Hepatocyte (in vitro differentiated cells): ENCODE data around the gene C15orf61.

Source experiments
- EZH2 ChIP-seq: fragments of 200-600 bp; sonication (generic); IDR thresholded peaks from 2 replicates; pipeline ENCODE4 v1.6.1; 2016; ENCODE audit warnings: antibody characterized with exemption, mild to moderate bottlenecking, borderline replicate concordance
- EZH2phosphoT487 ChIP-seq: fragments of 200-600 bp; sonication (generic); IDR thresholded peaks from one replicate; pipeline ENCODE4 v1.6.1; 2018; ENCODE audit warnings: antibody characterized with exemption, mild to moderate bottlenecking, low read depth, moderate library complexity; ENCODE audit not compliant: unreplicated experiment, severe bottlenecking
- TF ChIP-seq, protein P1 (sequence below): fragments of 200-600 bp; sonication (generic); IDR thresholded peaks from 2 replicates; pipeline ENCODE4 v1.5.1; 2016; ENCODE audit warnings: antibody characterized with exemption, mild to moderate bottlenecking; ENCODE audit not compliant: poor library complexity

DNA sequence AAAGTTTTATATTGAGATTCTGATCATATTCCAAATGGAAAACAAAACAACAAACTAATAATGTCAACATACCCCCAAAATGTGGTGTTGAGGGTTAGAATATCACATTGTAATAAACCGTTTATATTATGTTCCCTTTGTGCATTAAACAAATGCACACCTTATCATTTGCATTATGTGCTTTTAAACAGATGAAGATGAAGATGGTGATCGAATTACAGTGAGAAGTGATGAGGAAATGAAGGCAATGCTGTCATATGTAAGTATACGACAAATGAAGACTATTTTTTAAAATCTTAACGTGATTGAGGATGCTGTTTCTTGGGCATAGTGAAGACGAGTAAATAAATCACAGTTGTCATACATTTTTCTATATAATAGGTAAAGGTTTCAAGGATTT lies 42.2 kb downstream of the C15orf61 start:
- TF ChIP-seq, protein P1, sequence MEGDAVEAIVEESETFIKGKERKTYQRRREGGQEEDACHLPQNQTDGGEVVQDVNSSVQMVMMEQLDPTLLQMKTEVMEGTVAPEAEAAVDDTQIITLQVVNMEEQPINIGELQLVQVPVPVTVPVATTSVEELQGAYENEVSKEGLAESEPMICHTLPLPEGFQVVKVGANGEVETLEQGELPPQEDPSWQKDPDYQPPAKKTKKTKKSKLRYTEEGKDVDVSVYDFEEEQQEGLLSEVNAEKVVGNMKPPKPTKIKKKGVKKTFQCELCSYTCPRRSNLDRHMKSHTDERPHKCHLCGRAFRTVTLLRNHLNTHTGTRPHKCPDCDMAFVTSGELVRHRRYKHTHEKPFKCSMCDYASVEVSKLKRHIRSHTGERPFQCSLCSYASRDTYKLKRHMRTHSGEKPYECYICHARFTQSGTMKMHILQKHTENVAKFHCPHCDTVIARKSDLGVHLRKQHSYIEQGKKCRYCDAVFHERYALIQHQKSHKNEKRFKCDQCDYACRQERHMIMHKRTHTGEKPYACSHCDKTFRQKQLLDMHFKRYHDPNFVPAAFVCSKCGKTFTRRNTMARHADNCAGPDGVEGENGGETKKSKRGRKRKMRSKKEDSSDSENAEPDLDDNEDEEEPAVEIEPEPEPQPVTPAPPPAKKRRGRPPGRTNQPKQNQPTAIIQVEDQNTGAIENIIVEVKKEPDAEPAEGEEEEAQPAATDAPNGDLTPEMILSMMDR: no peak
- no peak for TF ChIP-seq EZH2
- no peak for TF ChIP-seq EZH2phosphoT487
